ENCODE results near the gene CDK11A.

DNA sequence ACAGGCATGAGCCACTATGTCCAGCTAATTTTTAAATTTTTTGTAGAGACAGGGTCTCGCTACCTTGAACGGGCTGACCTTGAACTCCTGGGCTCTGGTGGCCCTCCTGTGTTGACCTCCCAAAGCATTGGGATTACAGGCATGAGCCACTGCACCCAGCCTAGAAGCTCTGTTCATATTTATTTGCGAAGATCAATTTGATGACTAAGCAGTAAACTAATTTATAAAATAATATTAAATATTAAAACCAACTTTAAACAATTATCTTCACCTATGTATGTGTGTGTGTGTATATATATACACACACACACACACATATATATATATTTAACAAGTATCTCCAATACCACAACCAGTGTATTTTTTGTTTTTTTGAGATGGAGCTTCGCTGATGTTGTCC lies 49.7 kb upstream of the CDK11A start:
- no peak for TF ChIP-seq POLR2A (IDR thresholded peaks at IDR 0.05)
- TF ChIP-seq, protein P1, sequence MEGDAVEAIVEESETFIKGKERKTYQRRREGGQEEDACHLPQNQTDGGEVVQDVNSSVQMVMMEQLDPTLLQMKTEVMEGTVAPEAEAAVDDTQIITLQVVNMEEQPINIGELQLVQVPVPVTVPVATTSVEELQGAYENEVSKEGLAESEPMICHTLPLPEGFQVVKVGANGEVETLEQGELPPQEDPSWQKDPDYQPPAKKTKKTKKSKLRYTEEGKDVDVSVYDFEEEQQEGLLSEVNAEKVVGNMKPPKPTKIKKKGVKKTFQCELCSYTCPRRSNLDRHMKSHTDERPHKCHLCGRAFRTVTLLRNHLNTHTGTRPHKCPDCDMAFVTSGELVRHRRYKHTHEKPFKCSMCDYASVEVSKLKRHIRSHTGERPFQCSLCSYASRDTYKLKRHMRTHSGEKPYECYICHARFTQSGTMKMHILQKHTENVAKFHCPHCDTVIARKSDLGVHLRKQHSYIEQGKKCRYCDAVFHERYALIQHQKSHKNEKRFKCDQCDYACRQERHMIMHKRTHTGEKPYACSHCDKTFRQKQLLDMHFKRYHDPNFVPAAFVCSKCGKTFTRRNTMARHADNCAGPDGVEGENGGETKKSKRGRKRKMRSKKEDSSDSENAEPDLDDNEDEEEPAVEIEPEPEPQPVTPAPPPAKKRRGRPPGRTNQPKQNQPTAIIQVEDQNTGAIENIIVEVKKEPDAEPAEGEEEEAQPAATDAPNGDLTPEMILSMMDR (IDR thresholded peaks at IDR 0.05) = no peak

Data from body of pancreas (tissue), 4 donors.